AG09319 (cell line): ENCODE measurements around the gene HS3ST4.
"Not testable (repeated sequence)": the region's sequence is repeated elsewhere in the genome, so short reads cannot be mapped to it uniquely, and the experiment has no call there.

Source experiments
- DNase-seq: peaks from one replicate; pipeline ENCODE4 v3.0.0-alpha.2; 2010; ENCODE audit warnings: low read depth; ENCODE audit errors: extremely low read depth
- CTCF ChIP-seq: IDR thresholded peaks from 2 replicates; pipeline ENCODE4 v1.5.1; 2011; ENCODE audit warnings: low read depth, mild to moderate bottlenecking, inconsistent platforms, low read length, moderate library complexity

Gene HS3ST4

GRCh38 chr16:25764466-25764865, 72.7 kb downstream of the HS3ST4 start:
- TF ChIP-seq CTCF: no peak
- DNase-seq: no peak

GRCh38 chr16:25771216-25771615, 79.5 kb downstream of the HS3ST4 start:
- no peak for DNase-seq
- no peak for TF ChIP-seq CTCF

GRCh38 chr16:25771812-25772568, 80.2 kb downstream of the HS3ST4 start:
- no peak for DNase-seq
- TF ChIP-seq CTCF: no peak

- DNase-seq: not testable (repeated sequence)
These were observed 84.5 kb downstream of the HS3ST4 start for GRCh38 chr16:25776214-25776613.

GRCh38 chr16:25783226-25783625, 91.5 kb downstream of the HS3ST4 start:
- no peak for DNase-seq
- no peak for TF ChIP-seq CTCF

DNA sequence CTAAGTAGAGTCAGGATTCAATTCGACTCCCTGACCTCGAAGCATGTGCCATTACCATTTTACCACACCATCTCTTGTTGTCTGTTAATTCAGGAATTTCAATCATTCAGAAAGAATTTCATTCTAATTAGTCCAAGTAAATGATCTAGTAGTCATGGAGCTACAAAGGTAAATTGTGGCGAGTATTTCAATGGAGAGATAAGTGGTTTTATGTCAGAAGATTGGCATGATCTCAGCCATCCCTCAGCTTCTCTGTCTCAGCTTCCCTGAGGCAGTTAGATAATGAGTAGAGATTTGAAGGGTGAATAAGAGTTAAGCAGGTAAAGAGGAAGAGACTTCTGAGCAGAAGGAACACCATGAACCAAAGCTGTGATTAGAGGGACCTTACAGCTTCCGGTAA, 93.6 kb downstream of the HS3ST4 start:
- DNase-seq: no peak
- no peak for TF ChIP-seq CTCF

GRCh38 chr16:25786748-25787147, 95.0 kb downstream of the HS3ST4 start:
- no peak for TF ChIP-seq CTCF
- no peak for DNase-seq

DNA sequence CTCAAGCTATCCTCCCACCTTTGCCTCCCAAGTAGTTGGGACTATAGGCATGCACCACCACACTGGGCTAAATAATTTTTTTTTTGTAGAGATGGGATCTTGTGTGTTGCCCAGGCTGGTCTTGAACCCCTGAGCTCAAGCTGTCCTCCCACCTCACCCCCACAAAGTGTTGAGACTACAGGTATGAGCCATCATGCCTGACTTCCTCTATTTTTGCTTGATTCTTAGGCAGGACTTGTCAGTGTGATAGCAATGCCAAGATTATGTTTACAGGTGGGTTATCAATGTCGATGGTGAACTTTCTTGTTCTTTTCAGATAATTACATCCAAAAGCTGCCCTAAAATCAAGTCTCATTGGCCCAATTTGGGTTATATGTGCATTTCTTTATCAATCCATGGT, 96.9 kb downstream of the HS3ST4 start:
- TF ChIP-seq CTCF: no peak
- DNase-seq: no peak
